ENCODE measurements around the gene KCNK3. TPM values are rescaled to one million over a fixed set of nuclear protein-coding genes. Genes with fewer than 3 reads are reported as not detected.

Gene KCNK3
- total and polyA plus RNA-seq, 2 of the 13 experiments (the other 11 are each of a cell fraction or from before 2014, with no cell fraction given) = not detected

GRCh38 chr2:26651470-26651771 is 41.1 kb upstream of the KCNK3 start:
- peaks cover 10 to 70% of the 10 kb centered on the region in 2 experiments for H3K27me3 ChIP-seq (ENCODE audit: control insufficient read depth in 1 of 2, insufficient read depth in 2 of 2, low read length in 2 of 2)
- CTCF ChIA-PET (ENCODE audit: low intra/inter-chr PET ratio, low total read pairs) = no interaction called here
- FAIRE-seq = no peak

More at GRCh38 chr2:26651470-26651771, 41.1 kb upstream of the KCNK3 start:
- Histone ChIP-seq H3K36me3 (replicated peaks in 1 of 2; ENCODE audit: control insufficient read depth in 1 of 2, insufficient read depth in 2 of 2, low read length in 2 of 2) (no peaks in the 10 kb centered on the region), H3K9me3 (ENCODE audit: low read length) (no peaks in the 10 kb centered on the region), H3K27ac (ENCODE audit: extremely low read length, insufficient read depth, low read length) (no peak overlapping the region), H3K4me3 (replicated peaks in 1 of 3; ENCODE audit: insufficient read depth in 1 of 3, low read depth in 2 of 3, low read length in 3 of 3) (no peak overlapping the region), H3K4me2 (ENCODE audit: low read depth, low read length) (no peak overlapping the region), H3K9ac (ENCODE audit: insufficient read depth, low read depth, low read length) (no peak overlapping the region), H3K79me2 (ENCODE audit: insufficient read depth, low read length) (no peaks in the 10 kb centered on the region), H4K20me1 (ENCODE audit: insufficient read depth, low read length) (no peaks in the 10 kb centered on the region), H3K4me1 (ENCODE audit: insufficient read depth, low read length) (no peaks in the 10 kb centered on the region), H2AFZ (ENCODE audit: low read length) (no peak overlapping the region)
- no peak for ATAC-seq
- POLR2A ChIA-PET = no interaction called here
- in situ Hi-C loops (cut with HindIII; ENCODE audit: extremely low pct_ligation_motif_present, low pct_unique_long_range_greater_than_20kb) = no loop called here
- no peak for DNase-seq (ENCODE audit: low spot score)
- intact Hi-C loops (cut with micrococcal nuclease; ENCODE audit: unreplicated experiment) = no loop called here
- BruUV-seq (replicated peaks) = no TSS peak
- WGBS (ENCODE audit: low lambda C conversion rate) = 74% methylated on average over 7 of the region's 7 CpGs
- TF ChIP-seq, protein P1, sequence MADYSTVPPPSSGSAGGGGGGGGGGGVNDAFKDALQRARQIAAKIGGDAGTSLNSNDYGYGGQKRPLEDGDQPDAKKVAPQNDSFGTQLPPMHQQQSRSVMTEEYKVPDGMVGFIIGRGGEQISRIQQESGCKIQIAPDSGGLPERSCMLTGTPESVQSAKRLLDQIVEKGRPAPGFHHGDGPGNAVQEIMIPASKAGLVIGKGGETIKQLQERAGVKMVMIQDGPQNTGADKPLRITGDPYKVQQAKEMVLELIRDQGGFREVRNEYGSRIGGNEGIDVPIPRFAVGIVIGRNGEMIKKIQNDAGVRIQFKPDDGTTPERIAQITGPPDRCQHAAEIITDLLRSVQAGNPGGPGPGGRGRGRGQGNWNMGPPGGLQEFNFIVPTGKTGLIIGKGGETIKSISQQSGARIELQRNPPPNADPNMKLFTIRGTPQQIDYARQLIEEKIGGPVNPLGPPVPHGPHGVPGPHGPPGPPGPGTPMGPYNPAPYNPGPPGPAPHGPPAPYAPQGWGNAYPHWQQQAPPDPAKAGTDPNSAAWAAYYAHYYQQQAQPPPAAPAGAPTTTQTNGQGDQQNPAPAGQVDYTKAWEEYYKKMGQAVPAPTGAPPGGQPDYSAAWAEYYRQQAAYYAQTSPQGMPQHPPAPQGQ (CRISPR knock-in tag; IDR thresholded peaks at IDR 0.05; ENCODE audit: borderline replicate concordance) = no peak
- TF ChIP-seq GPN1 (CRISPR knock-in tag; IDR thresholded peaks at IDR 0.05; ENCODE audit: borderline replicate concordance) (no peak), MED8 (CRISPR knock-in tag; IDR thresholded peaks at IDR 0.05; ENCODE audit: insufficient replicate concordance) (no peak), TGIF2 (CRISPR knock-in tag; IDR thresholded peaks at IDR 0.05) (no peak), ZSCAN22 (CRISPR knock-in tag; IDR thresholded peaks at IDR 0.05) (no peak), ZBTB21 (CRISPR knock-in tag; IDR thresholded peaks at IDR 0.05) (no peak), ZNF446 (CRISPR knock-in tag; IDR thresholded peaks at IDR 0.05) (no peak), SATB2 (CRISPR knock-in tag; IDR thresholded peaks at IDR 0.05) (no peak), ZNF432 (CRISPR knock-in tag; IDR thresholded peaks at IDR 0.05; ENCODE audit: borderline replicate concordance) (no peak), ELF3 (CRISPR knock-in tag; IDR thresholded peaks at IDR 0.05) (no peak), ZNF232 (CRISPR knock-in tag; IDR thresholded peaks at IDR 0.05; ENCODE audit: borderline replicate concordance) (no peak), ZNF383 (CRISPR knock-in tag; IDR thresholded peaks at IDR 0.05; ENCODE audit: borderline replicate concordance) (no peak), NCOR1 (IDR thresholded peaks at IDR 0.05; ENCODE audit: borderline replicate concordance, low read length) (no peak), ZNF3 (CRISPR knock-in tag; IDR thresholded peaks at IDR 0.05) (no peak), ZNF768 (CRISPR knock-in tag; IDR thresholded peaks at IDR 0.05) (no peak), MLX (CRISPR knock-in tag; IDR thresholded peaks at IDR 0.05) (no peak), ZFP91 (CRISPR knock-in tag; IDR thresholded peaks at IDR 0.05; ENCODE audit: borderline replicate concordance) (no peak), BRCA1 (CRISPR knock-in tag; IDR thresholded peaks at IDR 0.05) (no peak)

Data from HepG2 (cell line).